Activated CD4-positive, alpha-beta T cell treated with anti-CD3 and anti-CD28 coated beads for 48 hours (primary cell): ENCODE measurements around the gene CLIC4.
A peak's percentile ranks its signal among the peaks of the same experiment; 100 is the strongest.
"Not testable (repeated sequence)": the region's sequence is repeated elsewhere in the genome, so short reads cannot be mapped to it uniquely, and the experiment has no call there.

Source experiments
- DNase-seq: peaks from one replicate; pipeline ENCODE4 v3.0.0-alpha.2; 2020

The CLIC4 gene

GRCh38 chr1:24720152-24720551 lies 25.1 kb upstream of the CLIC4 start:
- DNase-seq, result no peak

DNA sequence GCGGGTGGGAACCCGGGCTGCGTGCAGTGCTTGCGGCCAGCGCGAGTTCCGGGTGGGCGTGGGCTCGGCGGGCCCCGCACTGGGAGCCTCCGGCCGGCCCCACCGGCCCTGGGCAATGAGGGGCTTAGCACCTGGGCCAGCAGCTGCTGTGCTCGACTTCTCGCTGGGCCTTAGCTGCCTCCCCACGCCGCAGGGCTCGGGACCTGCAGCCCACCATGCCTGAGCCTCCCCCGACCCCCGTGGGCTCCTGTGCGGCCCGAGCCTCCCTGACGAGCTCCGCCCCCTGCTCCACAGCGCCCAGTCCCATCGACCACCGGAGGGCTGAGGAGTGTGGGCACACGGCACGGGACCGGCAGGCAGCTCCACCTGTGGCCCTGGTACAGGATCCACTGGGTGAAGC lies 23.7 kb upstream of the CLIC4 start:
- DNase-seq, result no peak

- peak; percentile 34 for DNase-seq
Measured at GRCh38 chr1:24722073-24723035, 22.9 kb upstream of the CLIC4 start.

DNA sequence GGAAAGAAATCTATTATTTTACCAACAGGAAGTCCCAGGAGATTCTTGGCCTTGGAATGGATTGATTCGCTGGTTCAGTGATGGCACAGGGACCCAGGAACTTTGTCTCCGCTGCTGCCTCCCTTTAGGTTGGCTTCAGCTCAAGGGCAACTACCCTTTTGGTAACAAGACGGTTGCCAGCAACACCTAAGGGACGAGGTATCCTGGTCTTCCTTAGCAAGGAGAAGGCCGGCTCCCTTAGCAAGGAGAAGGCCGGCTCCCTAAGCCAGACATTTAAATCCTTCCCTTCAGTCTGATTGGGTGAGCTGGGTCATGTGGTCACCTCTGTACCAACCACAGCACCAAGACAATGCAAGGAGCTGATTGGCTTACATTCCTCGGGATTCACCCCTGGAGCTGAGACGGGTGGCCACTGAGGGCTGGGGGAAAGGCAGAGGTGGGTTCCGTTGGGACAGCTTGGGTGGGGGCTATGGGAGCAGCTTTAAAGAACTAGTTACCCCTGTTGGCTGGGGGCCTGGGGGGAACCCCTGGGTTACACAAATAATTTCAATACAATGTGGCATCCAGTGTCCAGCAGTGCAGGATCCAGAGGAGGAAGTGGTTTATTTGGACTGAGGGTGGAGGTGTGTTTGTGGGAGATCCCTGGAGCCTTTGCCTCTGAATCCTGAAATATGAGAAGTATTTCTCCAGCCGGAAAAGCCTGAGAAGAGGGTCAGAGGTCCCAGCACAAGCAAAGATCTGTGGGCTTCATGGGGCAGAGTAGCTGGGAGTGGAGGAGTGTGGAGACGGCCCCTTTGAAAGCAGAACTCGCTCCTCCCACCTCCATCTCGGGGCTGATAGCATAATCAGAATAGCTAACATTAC lies 20.7 kb upstream of the CLIC4 start:
- DNase-seq, result no peak

- DNase-seq, result no peak
Measured at GRCh38 chr1:24725209-24725651, 20.0 kb upstream of the CLIC4 start.

DNA sequence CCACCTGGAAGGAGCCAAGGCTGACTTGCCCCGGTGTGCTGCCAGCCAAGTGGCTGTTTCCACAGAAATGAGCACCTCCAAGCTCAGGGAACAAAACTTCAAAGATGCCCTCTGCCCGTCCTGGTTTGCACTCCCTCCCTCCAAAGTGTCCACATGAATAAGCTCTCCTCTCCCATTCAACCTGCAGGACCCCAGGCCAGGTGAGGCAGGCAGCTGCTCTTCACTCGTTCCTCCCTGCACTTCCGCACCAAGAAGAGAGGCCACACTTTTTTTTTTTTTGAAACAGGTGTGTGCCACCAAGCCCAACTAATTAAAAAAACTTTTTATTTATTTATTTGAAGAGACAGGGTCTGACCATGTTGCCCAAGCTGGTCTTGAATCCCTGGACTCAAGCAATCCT lies 18.5 kb upstream of the CLIC4 start:
- DNase-seq, result no peak

GRCh38 chr1:24727501-24728216 lies 17.6 kb upstream of the CLIC4 start:
- peak; percentile 17 for DNase-seq

DNA sequence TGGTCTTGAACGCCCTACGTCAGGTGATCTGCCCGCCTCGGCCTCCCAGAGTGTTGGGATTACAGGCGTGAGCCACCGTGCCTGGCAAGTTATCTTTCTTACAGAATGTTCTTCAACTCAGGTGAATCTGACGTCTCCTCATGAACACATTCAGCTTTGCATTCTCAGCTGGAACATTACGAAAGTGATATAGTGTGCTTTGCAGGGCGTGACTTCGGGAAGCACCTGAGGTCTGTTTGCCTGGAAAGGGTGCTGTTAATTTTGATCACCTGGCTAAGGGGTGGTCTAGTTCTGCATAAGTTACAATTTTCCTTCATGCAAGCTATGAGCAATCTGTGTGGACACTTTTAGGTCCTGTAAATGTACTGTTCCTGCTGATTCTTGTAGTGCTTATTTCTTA lies 16.3 kb upstream of the CLIC4 start:
- no peak for DNase-seq

GRCh38 chr1:24732186-24732885 lies 12.9 kb upstream of the CLIC4 start:
- DNase-seq, result no peak

- not testable (repeated sequence) for DNase-seq
Measured at GRCh38 chr1:24733342-24733741, 11.9 kb upstream of the CLIC4 start.

GRCh38 chr1:24735156-24735508 lies 10.1 kb upstream of the CLIC4 start:
- no peak for DNase-seq

DNA sequence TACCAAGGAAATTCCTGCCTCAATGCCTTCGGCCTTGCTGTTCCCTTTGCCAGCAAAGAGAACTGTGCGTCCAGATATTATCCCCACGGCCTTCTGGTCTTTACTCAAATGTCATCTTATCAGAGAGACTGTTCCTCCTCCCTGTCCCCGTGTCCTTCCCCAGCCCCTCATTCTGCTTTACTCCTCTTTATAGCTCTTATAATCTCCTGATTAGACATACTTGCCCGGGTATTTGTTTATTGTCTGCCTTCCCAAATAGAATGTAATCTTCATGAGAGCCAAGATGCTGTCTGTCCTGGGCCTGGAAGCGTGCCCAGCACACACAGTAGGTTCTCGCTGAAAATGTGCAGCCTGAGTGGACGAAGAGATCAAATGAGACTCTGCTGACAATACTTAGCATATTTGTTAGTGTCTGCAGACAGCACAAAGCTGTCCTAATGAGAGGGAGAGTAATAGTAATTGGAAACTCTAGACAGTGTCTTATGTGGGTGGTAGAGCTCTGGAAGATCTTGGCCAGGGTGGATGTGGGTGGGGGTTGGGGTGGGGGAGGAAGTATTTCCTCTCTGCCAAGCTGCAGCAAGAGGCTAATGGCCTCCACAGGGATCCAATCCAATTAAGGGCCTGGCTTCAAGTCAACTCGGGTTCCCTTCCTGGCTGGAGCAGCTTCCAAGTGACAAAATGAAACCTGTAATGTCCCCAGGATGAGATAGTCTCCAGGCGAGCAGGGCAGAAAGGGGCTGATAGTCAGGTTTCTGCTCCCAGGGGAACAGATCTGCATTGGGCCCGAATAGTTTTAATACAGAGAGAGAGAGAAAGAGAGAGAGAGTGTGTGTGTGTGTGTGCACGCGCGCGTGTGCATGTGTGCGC lies 9.5 kb upstream of the CLIC4 start:
- DNase-seq, result no peak

- DNase-seq, result no peak
Measured at GRCh38 chr1:24737368-24738117, 7.7 kb upstream of the CLIC4 start.

DNA sequence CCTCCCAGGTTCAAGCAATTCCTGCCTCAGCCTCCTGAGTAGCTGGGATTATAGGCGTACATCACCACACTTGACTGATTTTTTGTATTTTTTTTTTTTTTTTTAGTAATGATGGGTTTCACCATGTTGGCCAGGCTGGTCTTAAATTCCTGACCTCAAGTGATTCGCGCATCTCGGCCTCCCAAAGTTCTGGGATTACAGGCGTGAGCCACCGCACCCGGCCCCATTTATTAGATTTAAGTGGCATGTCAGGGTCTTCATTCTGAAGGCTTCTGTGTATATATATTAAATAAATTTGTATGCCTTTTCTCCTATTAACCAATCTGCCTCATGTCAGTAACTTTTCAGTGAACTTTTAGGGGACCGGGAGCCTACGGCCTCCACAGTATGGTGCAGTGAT lies 6.0 kb upstream of the CLIC4 start:
- no peak for DNase-seq

DNA sequence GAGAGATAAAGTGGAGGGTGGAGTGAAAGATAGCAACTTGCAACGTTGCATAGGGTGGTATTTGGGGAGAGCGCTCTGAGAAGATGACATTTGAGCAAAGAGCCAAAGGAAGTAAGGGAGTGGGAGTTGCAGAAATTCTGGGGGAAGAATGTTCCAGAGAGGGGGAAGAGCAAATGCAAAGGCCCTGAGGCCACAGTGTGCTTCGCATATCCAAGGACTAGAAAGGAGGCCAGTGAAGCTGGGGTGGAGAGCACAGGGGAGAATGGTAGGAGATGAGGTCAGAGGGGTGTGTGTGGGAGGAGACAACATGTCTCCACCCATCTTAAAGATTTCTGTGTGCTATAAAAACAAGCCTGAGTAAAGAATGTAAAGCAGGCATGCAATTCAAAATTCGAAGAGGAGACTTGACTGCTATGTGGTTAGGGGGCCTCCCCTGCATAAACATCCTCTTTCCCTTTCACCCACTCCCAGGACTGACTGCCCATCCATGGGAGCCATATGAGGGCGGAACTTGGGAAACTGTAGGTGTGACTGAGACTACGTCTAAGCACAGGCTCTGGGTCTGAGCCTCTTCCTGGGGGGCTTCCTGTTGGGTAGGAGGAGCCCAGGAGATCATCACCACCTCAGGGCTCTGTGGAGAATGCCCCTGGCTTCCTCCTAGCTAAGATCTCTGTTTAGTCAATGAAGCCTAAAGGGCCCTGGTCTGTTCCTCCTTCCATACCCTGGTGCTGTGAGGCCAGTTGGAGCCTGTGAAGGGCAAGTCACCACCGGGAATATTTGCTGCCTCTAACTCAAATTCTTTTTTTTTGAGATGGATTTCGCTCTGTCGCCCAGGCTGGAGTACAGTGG lies 2.9 kb upstream of the CLIC4 start:
- peak; percentile 17 for DNase-seq

DNA sequence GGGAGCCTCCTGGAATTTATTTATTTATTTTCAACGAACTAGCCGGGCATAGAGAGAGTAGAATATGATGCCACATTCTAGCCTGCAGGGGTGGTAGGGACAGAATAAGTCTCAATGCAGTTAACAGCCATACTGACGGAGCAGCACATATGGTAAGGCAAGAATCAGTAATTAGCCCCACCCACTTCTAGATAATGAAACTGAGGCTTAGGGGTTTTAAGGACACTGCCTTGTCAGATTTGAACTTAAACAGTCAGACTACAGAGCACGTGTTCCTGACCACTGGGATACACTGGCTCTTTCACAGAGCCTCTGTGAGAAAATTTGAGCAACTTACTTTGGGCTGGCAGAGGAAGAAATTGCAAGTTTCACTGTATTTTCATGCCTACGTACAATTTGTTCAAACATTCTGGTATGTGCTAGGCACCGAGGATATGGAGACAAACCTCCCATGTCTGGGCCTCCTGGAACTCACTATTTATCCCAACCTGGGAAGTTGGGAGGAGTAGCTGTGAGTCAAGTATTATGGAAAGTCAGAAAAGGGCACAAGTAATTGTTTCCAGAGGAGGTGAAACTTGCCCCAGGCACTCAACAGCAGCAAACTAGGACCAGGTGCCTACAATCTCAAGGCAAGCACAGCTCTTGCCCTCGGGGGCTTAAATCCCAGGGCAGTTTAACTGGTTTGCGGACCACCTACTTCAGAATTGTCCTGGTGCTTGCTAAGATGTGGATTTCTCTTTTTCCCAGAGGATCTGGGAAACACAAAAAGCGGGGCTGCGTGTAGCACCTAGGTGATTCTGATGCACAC lies 1.6 kb upstream of the CLIC4 start:
- no peak for DNase-seq

DNA sequence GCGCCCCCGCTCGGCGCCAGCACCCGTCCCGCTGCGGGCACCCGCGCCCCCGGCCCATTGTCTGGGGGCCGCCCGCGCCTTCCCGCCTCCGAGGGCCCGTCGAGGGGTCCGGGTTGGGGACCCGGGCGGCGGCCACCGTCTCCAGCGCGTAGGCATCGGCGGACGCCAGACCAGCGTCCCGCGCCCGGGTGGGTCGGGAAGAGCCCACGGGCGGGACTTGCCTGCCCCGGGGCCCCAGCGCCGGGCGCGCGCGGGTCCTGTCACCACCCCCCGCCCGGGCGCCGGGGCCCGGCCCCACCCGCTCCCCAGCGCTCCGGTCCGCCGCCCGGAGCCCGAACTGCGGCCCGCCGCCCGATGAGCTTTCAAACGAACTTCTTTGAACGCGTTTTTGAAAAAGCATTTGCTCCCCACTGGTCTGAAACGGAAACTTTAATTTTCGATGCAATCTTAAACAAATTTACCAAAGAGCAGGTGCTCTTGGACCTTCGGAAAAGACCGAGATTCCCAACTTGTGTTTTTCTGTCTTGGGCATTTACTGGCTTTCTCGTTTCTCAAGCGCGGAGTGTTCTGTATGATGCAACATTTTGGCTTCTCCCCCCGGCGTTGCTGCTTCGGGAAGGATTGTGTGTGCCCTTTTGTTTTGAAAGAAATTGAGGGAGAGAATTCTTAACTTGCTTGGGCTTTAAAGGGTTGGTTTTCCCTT lies 615 bp downstream of the CLIC4 start:
- DNase-seq, result peak; percentile 35
